Measurements from ENCODE around the gene AKAP13. TPM values are rescaled to one million over a fixed set of nuclear protein-coding genes. Genes with fewer than 3 reads are reported as not detected.

The AKAP13 gene
- total RNA-seq, 1 experiment from 2014 or later: 47.3 TPM

DNA sequence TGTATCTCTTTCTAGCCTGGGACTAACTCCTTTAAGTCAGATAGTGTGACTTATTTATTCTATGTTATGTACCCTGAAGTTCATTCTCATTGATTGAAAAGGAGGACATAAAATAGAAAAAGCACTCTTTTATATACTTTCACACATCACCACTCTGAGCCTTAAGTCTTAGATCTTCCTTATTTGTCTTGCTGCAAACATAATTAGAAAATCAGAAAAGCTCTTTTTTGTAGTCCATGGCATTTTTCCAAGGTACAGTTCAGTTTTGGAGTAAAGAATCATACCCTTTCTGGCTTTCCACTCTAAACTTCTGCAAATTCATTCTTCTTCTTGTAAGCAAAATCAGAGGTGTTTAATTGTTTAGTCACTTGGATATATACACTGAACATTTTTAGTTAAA, 75.5 kb downstream of the AKAP13 start:
- no peak overlapping the region for H3K4me3 Mint-ChIP-seq
- Histone ChIP-seq H3K18ac (ENCODE audit: insufficient read length, low read depth, low read length) (no peak overlapping the region), H2AK5ac (ENCODE audit: insufficient read length, low read length) (no peak overlapping the region), H4K5ac (ENCODE audit: insufficient read length, low read depth, low read length) (no peak overlapping the region), H4K8ac (replicated peaks; ENCODE audit: insufficient read length, low read depth, low read length) (no peak overlapping the region), H2BK5ac (ENCODE audit: insufficient read length, low read length) (no peak overlapping the region), H3T11ph (ENCODE audit: low read length) (no peak overlapping the region), H3K79me1 (ENCODE audit: insufficient read depth, low read depth, low read length, poor library complexity, severe bottlenecking) (peaks cover 9% of the 10 kb centered on the region), H3K9me3 (ENCODE audit: control insufficient read depth, low read depth, low read length) (no peaks in the 10 kb centered on the region), H2BK12ac (ENCODE audit: insufficient read length, low read depth, low read length) (no peak overlapping the region), H2AFZ (ENCODE audit: low read length) (no peak overlapping the region), H4K20me1 (ENCODE audit: control insufficient read depth, insufficient read depth, insufficient read length) (no peaks in the 10 kb centered on the region), H3K23me2 (ENCODE audit: insufficient read length, low read depth, low read length, poor library complexity, severe bottlenecking) (no peaks in the 10 kb centered on the region), H3K9ac (ENCODE audit: extremely low read depth, insufficient read length, low read length) (no peak overlapping the region), H3K27ac (ENCODE audit: insufficient read length, low read depth, low read length) (no peak overlapping the region), H4K91ac (ENCODE audit: insufficient read length, low read depth, low read length) (no peak overlapping the region), H2BK120ac (ENCODE audit: low read depth, low read length, poor library complexity, severe bottlenecking) (no peak overlapping the region), H2BK15ac (ENCODE audit: low read depth, low read length) (no peak overlapping the region), H2BK20ac (ENCODE audit: low read depth, low read length, poor library complexity, severe bottlenecking) (no peak overlapping the region), H3K56ac (ENCODE audit: insufficient read length, low read depth, low read length) (no peak overlapping the region), H3K27me3 (ENCODE audit: insufficient read depth, low read length) (no peaks in the 10 kb centered on the region), H3K79me2 (ENCODE audit: insufficient read depth, low read length) (peaks cover 3% of the 10 kb centered on the region; the same call in 1 of the 2 replicates), H3K4me2 (ENCODE audit: insufficient read depth, insufficient read length, low read length) (no peak overlapping the region), H3K14ac (ENCODE audit: insufficient read depth, low read length) (no peak overlapping the region), H3K4ac (ENCODE audit: low read depth, low read length) (no peak overlapping the region), H3K23ac (ENCODE audit: insufficient read length, low read depth, low read length) (no peak overlapping the region), H3K4me1 (ENCODE audit: insufficient read depth, low read length) (0 out of 2 replicates have a peak, but pooled peaks cover 5% of the 10 kb centered on the region)
- TF ChIP-seq, protein P1, sequence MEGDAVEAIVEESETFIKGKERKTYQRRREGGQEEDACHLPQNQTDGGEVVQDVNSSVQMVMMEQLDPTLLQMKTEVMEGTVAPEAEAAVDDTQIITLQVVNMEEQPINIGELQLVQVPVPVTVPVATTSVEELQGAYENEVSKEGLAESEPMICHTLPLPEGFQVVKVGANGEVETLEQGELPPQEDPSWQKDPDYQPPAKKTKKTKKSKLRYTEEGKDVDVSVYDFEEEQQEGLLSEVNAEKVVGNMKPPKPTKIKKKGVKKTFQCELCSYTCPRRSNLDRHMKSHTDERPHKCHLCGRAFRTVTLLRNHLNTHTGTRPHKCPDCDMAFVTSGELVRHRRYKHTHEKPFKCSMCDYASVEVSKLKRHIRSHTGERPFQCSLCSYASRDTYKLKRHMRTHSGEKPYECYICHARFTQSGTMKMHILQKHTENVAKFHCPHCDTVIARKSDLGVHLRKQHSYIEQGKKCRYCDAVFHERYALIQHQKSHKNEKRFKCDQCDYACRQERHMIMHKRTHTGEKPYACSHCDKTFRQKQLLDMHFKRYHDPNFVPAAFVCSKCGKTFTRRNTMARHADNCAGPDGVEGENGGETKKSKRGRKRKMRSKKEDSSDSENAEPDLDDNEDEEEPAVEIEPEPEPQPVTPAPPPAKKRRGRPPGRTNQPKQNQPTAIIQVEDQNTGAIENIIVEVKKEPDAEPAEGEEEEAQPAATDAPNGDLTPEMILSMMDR (conservative IDR thresholded peaks at IDR 0.05): no peak
- H3K27ac Mint-ChIP-seq: no peak overlapping the region
- H3K9me3 Mint-ChIP-seq: peaks cover 8 to 11% of the 10 kb centered on the region in 2 experiments
- peaks cover 5 to 11% (median 6%) of the 10 kb centered on the region in 3 experiments; a peak in 6 of 7 replicates for H3K36me3 Mint-ChIP-seq (ENCODE audit: insufficient read depth in 1 of 3, low read depth in 3 of 3)
- DNase-seq: no peak
- H3K4me1 Mint-ChIP-seq: peaks cover 30% of the 10 kb centered on the region in 2 experiments
- H3K27me3 Mint-ChIP-seq (ENCODE audit: low read depth): no peaks in the 10 kb centered on the region
